ENCODE data around the gene TBX2.

Gene TBX2

GRCh38 chr17:61364463-61364846 lies 35.2 kb upstream of the TBX2 start:
- Mint-ChIP-seq H3K27ac (no peak overlapping the region), H3K27me3 (no peaks in the 10 kb centered on the region), H3K4me1 (no peaks in the 10 kb centered on the region), H3K4me3 (no peak overlapping the region), H3K9me3 (no peaks in the 10 kb centered on the region), H3K36me3 (no peaks in the 10 kb centered on the region)
- no peak for ATAC-seq

- Mint-ChIP-seq H3K4me1 (no peaks in the 10 kb centered on the region), H3K9me3 (no peaks in the 10 kb centered on the region), H3K36me3 (no peaks in the 10 kb centered on the region), H3K27me3 (no peaks in the 10 kb centered on the region), H3K27ac (no peak overlapping the region), H3K4me3 (no peak overlapping the region)
- ATAC-seq, result no peak
These were observed 33.4 kb upstream of the TBX2 start for GRCh38 chr17:61366076-61366714.

- no peak overlapping the region for H3K4me3 Mint-ChIP-seq
- H3K27ac Mint-ChIP-seq, result no peak overlapping the region
- H3K36me3 Mint-ChIP-seq, result peaks cover under 1% of the 10 kb centered on the region
- H3K9me3 Mint-ChIP-seq, result no peaks in the 10 kb centered on the region
- ATAC-seq, result no peak
- no peaks in the 10 kb centered on the region for H3K27me3 Mint-ChIP-seq
- H3K4me1 Mint-ChIP-seq, result no peaks in the 10 kb centered on the region
These were observed 32.8 kb upstream of the TBX2 start for GRCh38 chr17:61366715-61367413.

- H3K36me3 Mint-ChIP-seq, result peaks cover 8% of the 10 kb centered on the region
- H3K4me1 Mint-ChIP-seq, result no peaks in the 10 kb centered on the region
- H3K27ac Mint-ChIP-seq, result no peak overlapping the region
These were observed 31.4 kb upstream of the TBX2 start for GRCh38 chr17:61368049-61368831.

GRCh38 chr17:61368832-61369450 lies 30.7 kb upstream of the TBX2 start:
- H3K4me3 Mint-ChIP-seq, result no peak overlapping the region
- H3K36me3 Mint-ChIP-seq, result peaks cover 8% of the 10 kb centered on the region
- ATAC-seq, result no peak
- no peaks in the 10 kb centered on the region for H3K4me1 Mint-ChIP-seq
- H3K27me3 Mint-ChIP-seq, result no peaks in the 10 kb centered on the region
- no peaks in the 10 kb centered on the region for H3K9me3 Mint-ChIP-seq
- H3K27ac Mint-ChIP-seq, result no peak overlapping the region

More at GRCh38 chr17:61368049-61368831, 31.4 kb upstream of the TBX2 start:
- H3K4me3 Mint-ChIP-seq, result no peak overlapping the region
- no peaks in the 10 kb centered on the region for H3K9me3 Mint-ChIP-seq
- H3K27me3 Mint-ChIP-seq, result no peaks in the 10 kb centered on the region
- no peak for ATAC-seq

GRCh38 chr17:61369751-61370150 lies 29.9 kb upstream of the TBX2 start:
- no peaks in the 10 kb centered on the region for H3K27me3 Mint-ChIP-seq
- H3K36me3 Mint-ChIP-seq, result peaks cover 8% of the 10 kb centered on the region
- no peak overlapping the region for H3K27ac Mint-ChIP-seq
- H3K4me1 Mint-ChIP-seq, result no peaks in the 10 kb centered on the region
- no peak overlapping the region for H3K4me3 Mint-ChIP-seq
- no peaks in the 10 kb centered on the region for H3K9me3 Mint-ChIP-seq
- no peak for ATAC-seq

GRCh38 chr17:61371179-61371578 lies 28.5 kb upstream of the TBX2 start:
- ATAC-seq, result no peak
- peaks cover 8% of the 10 kb centered on the region for H3K36me3 Mint-ChIP-seq
- no peaks in the 10 kb centered on the region for H3K4me1 Mint-ChIP-seq
- H3K27ac Mint-ChIP-seq, result no peak overlapping the region
- no peaks in the 10 kb centered on the region for H3K27me3 Mint-ChIP-seq
- no peaks in the 10 kb centered on the region for H3K9me3 Mint-ChIP-seq
- no peak overlapping the region for H3K4me3 Mint-ChIP-seq

- no peaks in the 10 kb centered on the region for H3K9me3 Mint-ChIP-seq
- no peak for ATAC-seq
- H3K27me3 Mint-ChIP-seq, result no peaks in the 10 kb centered on the region
- H3K4me3 Mint-ChIP-seq, result no peak overlapping the region
- H3K4me1 Mint-ChIP-seq, result no peaks in the 10 kb centered on the region
- H3K27ac Mint-ChIP-seq, result no peak overlapping the region
- peaks cover 8% of the 10 kb centered on the region for H3K36me3 Mint-ChIP-seq
These were observed 28.0 kb upstream of the TBX2 start for GRCh38 chr17:61371606-61372005.

GRCh38 chr17:61372436-61372835 lies 27.2 kb upstream of the TBX2 start:
- Mint-ChIP-seq H3K27me3 (no peaks in the 10 kb centered on the region), H3K27ac (no peak overlapping the region), H3K36me3 (peaks cover 8% of the 10 kb centered on the region), H3K9me3 (no peaks in the 10 kb centered on the region), H3K4me3 (no peak overlapping the region), H3K4me1 (no peaks in the 10 kb centered on the region)
- ATAC-seq, result no peak

- no peak overlapping the region for H3K4me3 Mint-ChIP-seq
- H3K9me3 Mint-ChIP-seq, result no peaks in the 10 kb centered on the region
- no peaks in the 10 kb centered on the region for H3K4me1 Mint-ChIP-seq
- H3K27ac Mint-ChIP-seq, result no peak overlapping the region
- H3K27me3 Mint-ChIP-seq, result no peaks in the 10 kb centered on the region
- ATAC-seq, result no peak
- peaks cover 12% of the 10 kb centered on the region for H3K36me3 Mint-ChIP-seq
These were observed 22.5 kb upstream of the TBX2 start for GRCh38 chr17:61376931-61377838.

GRCh38 chr17:61378658-61379456 lies 20.8 kb upstream of the TBX2 start:
- H3K4me3 Mint-ChIP-seq, result no peak overlapping the region
- no peak overlapping the region for H3K27ac Mint-ChIP-seq
- no peak for ATAC-seq
- H3K4me1 Mint-ChIP-seq, result no peaks in the 10 kb centered on the region
- no peaks in the 10 kb centered on the region for H3K27me3 Mint-ChIP-seq
- no peaks in the 10 kb centered on the region for H3K9me3 Mint-ChIP-seq
- peaks cover 8% of the 10 kb centered on the region for H3K36me3 Mint-ChIP-seq

- no peaks in the 10 kb centered on the region for H3K4me1 Mint-ChIP-seq
- H3K27me3 Mint-ChIP-seq, result no peaks in the 10 kb centered on the region
- H3K4me3 Mint-ChIP-seq, result no peak overlapping the region
- H3K36me3 Mint-ChIP-seq, result peaks cover 8% of the 10 kb centered on the region
- no peak overlapping the region for H3K27ac Mint-ChIP-seq
- no peaks in the 10 kb centered on the region for H3K9me3 Mint-ChIP-seq
- no peak for ATAC-seq
These were observed 20.0 kb upstream of the TBX2 start for GRCh38 chr17:61379457-61380216.

GRCh38 chr17:61380217-61380835 lies 19.3 kb upstream of the TBX2 start:
- peaks cover 8% of the 10 kb centered on the region for H3K36me3 Mint-ChIP-seq
- H3K27me3 Mint-ChIP-seq, result no peaks in the 10 kb centered on the region
- H3K27ac Mint-ChIP-seq, result no peak overlapping the region
- H3K9me3 Mint-ChIP-seq, result no peaks in the 10 kb centered on the region
- ATAC-seq, result no peak
- no peak overlapping the region for H3K4me3 Mint-ChIP-seq
- no peaks in the 10 kb centered on the region for H3K4me1 Mint-ChIP-seq

All from stimulated activated memory B cell treated with anti-CD40 and anti-IgM and Interleukin-4, amounts not matched to agents 10 μg/mL and 1 μg/mL and 100 μg/mL, for 72 hours (primary cell).